Measurements from ENCODE around the gene NRXN3. TPM values are rescaled to one million over a fixed set of nuclear protein-coding genes. Genes with fewer than 3 reads are reported as not detected.

The NRXN3 gene
- total RNA-seq, 1 experiment from 2014 or later = not detected

DNA sequence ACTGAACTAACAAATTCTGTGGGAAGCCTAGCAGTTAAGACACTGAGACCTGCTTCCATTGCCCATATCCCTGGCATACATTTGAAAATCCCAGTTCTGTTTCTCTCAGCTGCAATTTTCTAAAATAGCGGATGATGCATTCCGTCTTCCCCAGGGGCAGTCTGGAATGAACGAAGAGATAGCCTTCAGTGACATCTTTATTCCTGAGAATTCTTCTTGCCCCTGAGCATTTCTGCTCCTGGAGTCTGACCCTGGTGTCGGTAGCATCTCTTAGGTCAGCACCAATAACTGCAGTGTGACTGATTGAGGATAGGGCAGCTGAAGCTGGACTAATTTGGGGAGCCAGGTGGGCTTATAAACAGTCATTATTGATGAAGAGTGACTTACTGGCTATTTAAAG is 1488.6 kb downstream of the NRXN3 start (continued):
- no peak for TF ChIP-seq SRF (IDR thresholded peaks at IDR 0.05; ENCODE audit: low read depth)
- no peak for TF ChIP-seq YY1 (IDR thresholded peaks at IDR 0.05; ENCODE audit: extremely low read depth, insufficient replicate concordance, low read depth, low read length)
- no peak for TF ChIP-seq CEBPB (IDR thresholded peaks at IDR 0.05; ENCODE audit: low read depth)
- TF ChIP-seq, protein P1, sequence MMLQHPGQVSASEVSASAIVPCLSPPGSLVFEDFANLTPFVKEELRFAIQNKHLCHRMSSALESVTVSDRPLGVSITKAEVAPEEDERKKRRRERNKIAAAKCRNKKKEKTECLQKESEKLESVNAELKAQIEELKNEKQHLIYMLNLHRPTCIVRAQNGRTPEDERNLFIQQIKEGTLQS (IDR thresholded peaks at IDR 0.05) = no peak

DNA sequence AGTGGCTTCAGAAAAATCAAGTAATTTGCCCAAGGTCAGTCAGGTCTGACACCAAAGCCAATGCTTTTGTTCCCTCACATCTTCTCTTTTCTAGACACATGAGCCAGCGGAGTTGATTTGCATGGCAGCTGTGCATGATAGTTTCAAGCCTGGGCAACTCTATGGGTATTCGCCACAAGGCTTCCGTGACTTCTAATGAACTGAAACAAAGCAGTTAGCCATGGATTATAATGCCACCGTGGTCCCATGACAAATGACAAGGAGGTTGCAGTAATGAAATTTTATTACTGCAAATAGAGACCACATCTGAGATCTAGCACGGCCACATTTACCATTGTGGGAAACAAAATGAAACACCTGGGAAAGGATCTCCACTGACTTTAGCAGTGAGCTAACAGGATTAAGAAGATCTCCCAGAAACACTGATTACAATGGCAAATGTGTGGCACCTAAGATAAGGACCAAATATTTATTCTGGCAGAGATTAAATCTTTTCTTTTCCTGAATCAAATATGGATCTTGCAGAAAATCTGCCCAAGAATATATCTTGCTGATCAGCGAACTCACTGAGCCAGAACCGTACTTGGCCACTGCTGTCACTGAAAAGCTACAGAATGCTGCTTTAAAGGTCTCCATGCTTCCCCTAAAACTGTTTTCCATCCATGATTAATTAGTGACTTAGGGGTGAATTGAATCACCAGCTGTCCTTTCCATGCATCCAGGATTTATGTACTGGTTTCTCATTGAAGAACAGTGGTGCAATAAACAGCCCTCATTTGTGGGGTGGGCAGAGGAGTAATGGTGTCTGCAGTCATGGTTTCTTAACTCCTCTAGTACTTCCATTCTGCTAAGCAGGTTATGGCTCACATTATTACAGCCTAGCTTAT is 1490.1 kb downstream of the NRXN3 start:
- Histone ChIP-seq H3K9ac (ENCODE audit: low read length) (no peak overlapping the region), H3K4me3 (replicated peaks in 1 of 2; ENCODE audit: low read depth in 1 of 2, low read length in 2 of 2) (no peak overlapping the region), H3K4me2 (ENCODE audit: low read length) (no peak overlapping the region), H3K4me1 (ENCODE audit: control insufficient read depth in 1 of 2, insufficient read depth in 2 of 2, low read length in 2 of 2) (no peaks in the 10 kb centered on the region), H2AFZ (ENCODE audit: low read depth, low read length, poor library complexity, severe bottlenecking) (no peak overlapping the region), H3K79me2 (ENCODE audit: insufficient read depth, low read length) (no peaks in the 10 kb centered on the region), H3K36me3 (ENCODE audit: control insufficient read depth in 1 of 2, insufficient read depth in 2 of 2, low read length in 2 of 2) (no peaks in the 10 kb centered on the region), H3K9me3 (ENCODE audit: control insufficient read depth in 1 of 2, insufficient read depth in 1 of 2, low read depth in 1 of 2, low read length in 2 of 2) (peaks cover 13 to 51% of the 10 kb centered on the region in 2 experiments; a peak in 2 of 4 replicates), H3K9me2 (ENCODE audit: insufficient read depth) (no peaks in the 10 kb centered on the region), H4K20me1 (ENCODE audit: insufficient read depth) (no peaks in the 10 kb centered on the region), H3K27ac (ENCODE audit: low read depth, low read length) (no peak overlapping the region), H3K27me3 (ENCODE audit: insufficient read depth, low read length) (no peaks in the 10 kb centered on the region)
- TF ChIP-seq CTCF (IDR thresholded peaks at IDR 0.05 in 2 of 3, conservative IDR thresholded peaks at IDR 0.05 in 1 of 3; ENCODE audit: borderline replicate concordance in 1 of 3, insufficient read depth in 1 of 3, low read depth in 2 of 3, low read length in 2 of 3) (no peak), POLR2A (IDR thresholded peaks at IDR 0.05; ENCODE audit: borderline replicate concordance, extremely low read depth, insufficient read depth, insufficient read length) (no peak), SRF (IDR thresholded peaks at IDR 0.05; ENCODE audit: low read depth) (no peak), EGR1 (IDR thresholded peaks at IDR 0.05; ENCODE audit: low read depth) (no peak), POLR2AphosphoS5 (IDR thresholded peaks at IDR 0.05; ENCODE audit: low read depth, low read length) (no peak), CEBPB (IDR thresholded peaks at IDR 0.05; ENCODE audit: low read depth) (no peak), ZFX (IDR thresholded peaks at IDR 0.05) (no peak), ELF1 (IDR thresholded peaks at IDR 0.05; ENCODE audit: borderline replicate concordance, low read depth) (no peak), RAD21 (IDR thresholded peaks at IDR 0.05; ENCODE audit: low read depth) (no peak), EZH2phosphoT487 (IDR thresholded peaks at IDR 0.05; ENCODE audit: borderline replicate concordance) (no peak)
- ATAC-seq (no peak), DNase-seq (ENCODE audit: low read depth, low spot score) (no peak)
- ChIA-PET CTCF (no interaction called here), POLR2A (no interaction called here), RAD21 (ENCODE audit: low non-redundant PET in 1 of 2, low total read pairs in 2 of 2, uncharacterized antibody in 2 of 2, unreplicated experiment in 2 of 2) (no interaction called here)
- intact Hi-C loops (cut with micrococcal nuclease) = no loop called here
- BruUV-seq (replicated peaks) = no TSS peak

Data from HCT116 (cell line).